GM12891 (cell line): ENCODE data around the gene ZNF668.
"Not testable (repeated sequence)": the region's sequence is repeated elsewhere in the genome, so short reads cannot be mapped to it uniquely, and the experiment has no call there.

Experiments
- PAX5 ChIP-seq: IDR thresholded peaks from 2 replicates; pipeline ENCODE4 v1.6.1; 2011; ENCODE audit warnings: low read length, moderate library complexity, mild to moderate bottlenecking; ENCODE audit not compliant: insufficient read depth, severe bottlenecking
- POLR2A ChIP-seq: IDR thresholded peaks from 2 replicates; pipeline ENCODE4 v1.6.1; 2011; ENCODE audit warnings: low read depth, low read length, control low read depth
- POLR2AphosphoS5 ChIP-seq: IDR thresholded peaks from 2 replicates; pipeline ENCODE4 v1.6.1; 2011; ENCODE audit warnings: low read depth, low read length, control low read depth
- POU2F2 ChIP-seq: IDR thresholded peaks from 2 replicates; pipeline ENCODE4 v1.6.1; 2011; ENCODE audit warnings: low read depth, mild to moderate bottlenecking, control low read depth, low read length, moderate library complexity
- SPI1 ChIP-seq: IDR thresholded peaks from 2 replicates; pipeline ENCODE4 v1.6.1; 2011; ENCODE audit warnings: low read depth, low read length, control low read depth

- TF ChIP-seq POLR2AphosphoS5, SPI1, POU2F2, PAX5, POLR2A: not testable (repeated sequence)
These were observed 60.7 kb downstream of the ZNF668 start for GRCh38 chr16:31013292-31013691.
